LHCN-M2 (cell line): ENCODE measurements around the gene GABBR1. TPM values are rescaled to one million over a fixed set of nuclear protein-coding genes. Genes with fewer than 3 reads are reported as not detected.
A peak's percentile ranks its signal among the peaks of the same experiment; 100 is the strongest.
"Not testable (repeated sequence)": the region's sequence is repeated elsewhere in the genome, so short reads cannot be mapped to it uniquely, and the experiment has no call there.

Experiments
- DNase-seq: peaks from one replicate; pipeline ENCODE4 v3.0.0-alpha.2; 2012; ENCODE audit warnings: low read depth
- polyA plus RNA-seq: library from polyadenylated mRNA; unstranded; fragments of >200 nt; gene quantifications from one replicate; pipeline ENCODE4 v1.2.1, GENCODE V29; 2012; ENCODE audit warnings: missing spikeins
- total RNA-seq: library from RNA; depleted of rRNA; stranded (reverse); fragments of >200 nt; gene quantifications from 2 replicates; pipeline ENCODE4 v1.2.3, GENCODE V29; 2014; rRNA removed

GABBR1 gene
- total RNA-seq: 6.3 and 8.2 TPM in 2 replicates
- polyA plus RNA-seq: 6.0 TPM

- DNase-seq: peak; percentile 84
Measured at GRCh38 chr6:29632789-29633533, at the start of gene GABBR1. Gene GABBR1 (minus strand): TSS chr6:29633183. CDS start chr6:29632385, 798 bp downstream.

- DNase-seq: no peak
Measured at GRCh38 chr6:29681811-29682210, 48.8 kb upstream of the GABBR1 start.

- no peak for DNase-seq
Measured at GRCh38 chr6:29680904-29681303, 47.9 kb upstream of the GABBR1 start, which contains the start of gene ZFP57. Gene ZFP57 (minus strand): TSS chr6:29681152. CDS start chr6:29677003, 4,149 bp downstream.

GRCh38 chr6:29680416-29680815 is 47.4 kb upstream of the GABBR1 start:
- DNase-seq: no peak

GRCh38 chr6:29679962-29680361 is 47.0 kb upstream of the GABBR1 start:
- DNase-seq: no peak

- no peak for DNase-seq
Measured at GRCh38 chr6:29678114-29678513, 45.1 kb upstream of the GABBR1 start.

- peak; percentile 6 for DNase-seq
Measured at GRCh38 chr6:29676981-29677601, 44.1 kb upstream of the GABBR1 start.

GRCh38 chr6:29675561-29675960 is 42.6 kb upstream of the GABBR1 start:
- no peak for DNase-seq

- DNase-seq: no peak
Measured at GRCh38 chr6:29674008-29674407, 41.0 kb upstream of the GABBR1 start.

- no peak for DNase-seq
Measured at GRCh38 chr6:29673161-29673560, 40.2 kb upstream of the GABBR1 start.

- DNase-seq: not testable (repeated sequence)
Measured at GRCh38 chr6:29672116-29672515, 39.1 kb upstream of the GABBR1 start.

- no peak for DNase-seq
Measured at GRCh38 chr6:29671026-29671425, 38.0 kb upstream of the GABBR1 start.

GRCh38 chr6:29667158-29667557 is 34.2 kb upstream of the GABBR1 start:
- DNase-seq: no peak

- DNase-seq: no peak
Measured at GRCh38 chr6:29666826-29667130, 33.8 kb upstream of the GABBR1 start.

- DNase-seq: no peak
Measured at GRCh38 chr6:29665942-29666825, 33.2 kb upstream of the GABBR1 start.

- no peak for DNase-seq
Measured at GRCh38 chr6:29663300-29664042, 30.5 kb upstream of the GABBR1 start.

- DNase-seq: not testable (repeated sequence)
Measured at GRCh38 chr6:29661502-29662141, 28.6 kb upstream of the GABBR1 start.

GRCh38 chr6:29661071-29661470 is 28.1 kb upstream of the GABBR1 start:
- DNase-seq: no peak

GRCh38 chr6:29656798-29657197 is 23.8 kb upstream of the GABBR1 start, which contains the start of gene MOG:
Gene MOG (plus strand): TSS chr6:29657092. CDS start chr6:29657210, 118 bp downstream.
- DNase-seq: no peak

GRCh38 chr6:29656157-29656556 is 23.2 kb upstream of the GABBR1 start:
- DNase-seq: no peak

GRCh38 chr6:29655658-29656057 is 22.7 kb upstream of the GABBR1 start:
- DNase-seq: no peak
